Measurements from ENCODE around the gene CPNE2.

GRCh38 chr16:57186872-57187854 lies 94.8 kb downstream of the CPNE2 start:
- no peak for TF ChIP-seq YY1 (IDR thresholded peaks at IDR 0.05; ENCODE audit: insufficient read depth, insufficient read length)
- no peak for TF ChIP-seq ZNF274 (IDR thresholded peaks at IDR 0.05; ENCODE audit: low read depth, low read length)
- TF ChIP-seq SUZ12 (IDR thresholded peaks at IDR 0.05; ENCODE audit: extremely low read depth, insufficient read depth, insufficient read length), result no peak
